Common myeloid progenitor, CD34-positive (primary cell): ENCODE data around the gene LOC101059915.
A peak's percentile ranks its signal among the peaks of the same experiment; 100 is the strongest.
"Not testable (repeated sequence)": the region's sequence is repeated elsewhere in the genome, so short reads cannot be mapped to it uniquely, and the experiment has no call there.

ENCODE experiments used
- CTCF ChIA-PET: fragments of 350-600 bp; sonication (Branson Sonifier 250); formaldehyde crosslinking; loops from one replicate; lab custom pipeline; 2021; ENCODE audit warnings: antibody characterized with exemption; lab: Charles Lee
- POLR2A ChIA-PET: fragments of 350-600 bp; sonication (Branson Sonifier 250); formaldehyde crosslinking; loops from one replicate; lab custom pipeline; 2021; ENCODE audit warnings: antibody characterized with exemption; lab: Charles Lee
- DNase-seq, 3 donors: peaks; one replicate each; pipeline versions ENCODE4 v3.0.0 to v3.0.0-alpha.2; 2013
- H3K27ac ChIP-seq, 2 experiments: 1 replicate in 1 of 2; 2 replicates in 1 of 2; pipeline ENCODE4 v1.7.0; 2013; ENCODE audit warnings: inconsistent platforms in 2 of 2, low read length in 2 of 2, mild to moderate bottlenecking in 2 of 2, low read depth in 1 of 2, moderate library complexity in 1 of 2; ENCODE audit not compliant: severe bottlenecking in 2 of 2, insufficient read depth in 1 of 2, poor library complexity in 1 of 2
- H3K27me3 ChIP-seq, 5 experiments: replicated peaks in 2 of 5; 1 replicate in 3 of 5; 2 replicates in 2 of 5; pipeline versions ENCODE4 v1.6.1 to v1.7.0; 2013; ENCODE audit warnings: low read length in 4 of 5, mild to moderate bottlenecking in 2 of 5, moderate library complexity in 2 of 5, inconsistent platforms in 1 of 5; ENCODE audit not compliant: insufficient read depth in 5 of 5, control insufficient read depth in 4 of 5
- H3K36me3 ChIP-seq, 4 experiments: 1 replicate in 2 of 4; 2 replicates in 2 of 4; pipeline versions ENCODE4 v1.6.1 to v1.7.0; 2013; ENCODE audit warnings: low read length in 3 of 4, control low read depth in 1 of 4, mild to moderate bottlenecking in 1 of 4; ENCODE audit not compliant: control insufficient read depth in 4 of 4, insufficient read depth in 4 of 4
- H3K4me1 ChIP-seq, 4 experiments: 1 replicate in 3 of 4; 2 replicates in 1 of 4; pipeline versions ENCODE4 v1.6.1 to v1.7.1; 2013; ENCODE audit warnings: low read length in 3 of 4, mild to moderate bottlenecking in 3 of 4, control low read depth in 1 of 4, inconsistent platforms in 1 of 4, moderate library complexity in 1 of 4; ENCODE audit not compliant: control insufficient read depth in 4 of 4, insufficient read depth in 4 of 4; ENCODE audit errors: control extremely low read depth in 1 of 4
- H3K4me3 ChIP-seq, 7 experiments: 1 replicate in 4 of 7; 2 replicates in 3 of 7; pipeline versions ENCODE4 v1.5.1 to v1.7.0; 2013; ENCODE audit warnings: mild to moderate bottlenecking in 7 of 7, low read length in 6 of 7, moderate library complexity in 6 of 7, inconsistent platforms in 2 of 7, low read depth in 2 of 7, control low read depth in 1 of 7; ENCODE audit not compliant: insufficient read depth in 4 of 7, control insufficient read depth in 1 of 7; ENCODE audit errors: extremely low read depth in 1 of 7
- H3K9me3 ChIP-seq, 5 experiments: 1 replicate in 4 of 5; 2 replicates in 1 of 5; pipeline versions ENCODE4 v1.6.1 to v1.7.1; 2013; ENCODE audit warnings: low read length in 4 of 5, mild to moderate bottlenecking in 2 of 5, inconsistent platforms in 1 of 5, low read depth in 1 of 5, moderate library complexity in 1 of 5; ENCODE audit not compliant: control insufficient read depth in 4 of 5, insufficient read depth in 2 of 5; ENCODE audit errors: control extremely low read depth in 1 of 5
- WGBS: methylation state at CpG from one replicate; pipeline ENCODE4 v1.1.5; 2013; ENCODE audit not compliant: insufficient coverage; 5-methylcytosine and 5-hydroxymethylcytosine counted together

The LOC101059915 gene

DNA sequence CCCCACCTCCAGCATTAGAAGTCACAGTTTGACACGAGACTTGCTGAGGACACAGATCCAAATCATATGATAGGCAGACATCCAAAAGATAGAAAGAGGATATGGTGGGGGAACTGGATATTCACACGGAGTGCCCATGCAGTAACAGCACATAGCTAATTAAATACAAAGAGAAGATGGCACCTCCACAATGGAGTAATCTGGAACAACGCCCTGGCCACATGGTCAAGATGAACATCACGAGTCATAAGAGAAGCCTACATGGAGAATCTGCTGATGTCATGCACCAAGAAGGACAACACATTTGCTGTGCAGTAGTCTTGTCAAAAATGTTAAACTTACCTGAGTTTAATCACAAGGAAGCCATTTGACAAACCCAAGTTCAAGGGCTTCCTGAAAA, 10.1 kb upstream of the LOC101059915 start:
- Histone ChIP-seq H3K27ac (no peak overlapping the region), H3K36me3 (no peaks in the 10 kb centered on the region), H3K27me3 (peaks cover 0 to 14% (median 5%) of the 10 kb centered on the region in 5 experiments), H3K4me3 (no peak overlapping the region), H3K4me1 (peaks cover 0 to 5% (median 0%) of the 10 kb centered on the region in 4 experiments), H3K9me3 (no peaks in the 10 kb centered on the region)
- POLR2A ChIA-PET = no interaction called here
- 66% methylated on average over 2 of the region's 4 CpGs for WGBS
- DNase-seq = no peak
- CTCF ChIA-PET = no interaction called here

DNA sequence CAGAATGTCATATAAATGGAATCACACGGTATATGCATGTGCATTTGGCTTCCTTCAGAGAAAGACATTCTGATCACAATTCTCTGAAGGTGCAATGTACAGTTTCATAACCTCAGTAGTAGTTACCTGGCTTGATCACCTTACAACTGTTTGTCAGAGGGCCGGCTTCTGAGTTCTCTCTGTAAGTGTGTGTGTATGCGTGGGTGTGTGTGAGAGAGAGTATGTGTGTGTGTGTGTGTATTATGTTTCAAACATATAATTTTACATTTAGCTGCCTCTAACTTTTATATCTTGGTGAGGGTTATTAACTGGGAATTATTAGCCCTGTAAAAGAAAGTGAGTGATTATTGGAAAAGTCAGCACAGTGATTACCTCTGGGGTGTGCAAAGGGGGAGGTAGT, 8.0 kb upstream of the LOC101059915 start:
- CTCF ChIA-PET = no interaction called here

DNA sequence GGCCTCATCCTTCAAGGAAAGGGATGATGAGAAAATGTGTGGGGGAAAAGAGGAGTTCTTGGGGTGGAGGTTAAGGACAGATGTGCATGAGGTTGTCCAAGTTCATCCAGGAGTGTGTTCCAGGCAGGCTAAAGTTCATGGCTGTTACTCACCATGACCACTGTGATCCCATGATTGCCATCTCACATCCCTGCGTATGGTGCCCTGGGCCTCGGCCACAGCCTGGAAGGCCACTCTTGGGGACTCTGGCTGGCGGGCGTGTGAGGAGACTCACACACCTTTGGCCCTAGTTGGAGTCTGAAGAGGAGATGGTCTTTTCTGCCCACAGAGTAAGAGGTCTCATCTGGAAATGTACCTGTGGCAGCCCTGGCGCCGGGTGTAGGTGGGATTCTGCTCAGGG, 7.4 kb upstream of the LOC101059915 start:
- 100% methylated on average over 3 of the region's 6 CpGs for WGBS
- Histone ChIP-seq H3K27me3 (peaks cover 0 to 14% (median 5%) of the 10 kb centered on the region in 5 experiments), H3K36me3 (no peaks in the 10 kb centered on the region), H3K9me3 (no peaks in the 10 kb centered on the region), H3K4me1 (peaks cover 0 to 12% (median 8%) of the 10 kb centered on the region in 4 experiments), H3K27ac (no peak overlapping the region), H3K4me3 (no peak overlapping the region)
- POLR2A ChIA-PET = no interaction called here
- no peak for DNase-seq
- CTCF ChIA-PET = no interaction called here

More for the DNA sequence above, 8.0 kb upstream of the LOC101059915 start:
- H3K36me3 ChIP-seq = no peaks in the 10 kb centered on the region
- WGBS = 47% methylated on average over 1 of the region's 3 CpGs
- peaks cover 0 to 12% (median 8%) of the 10 kb centered on the region in 4 experiments for H3K4me1 ChIP-seq
- no peak overlapping the region for H3K27ac ChIP-seq
- POLR2A ChIA-PET = no interaction called here
- peaks cover 0 to 14% (median 5%) of the 10 kb centered on the region in 5 experiments for H3K27me3 ChIP-seq
- no peaks in the 10 kb centered on the region for H3K9me3 ChIP-seq
- DNase-seq = no peak
- no peak overlapping the region for H3K4me3 ChIP-seq

DNA sequence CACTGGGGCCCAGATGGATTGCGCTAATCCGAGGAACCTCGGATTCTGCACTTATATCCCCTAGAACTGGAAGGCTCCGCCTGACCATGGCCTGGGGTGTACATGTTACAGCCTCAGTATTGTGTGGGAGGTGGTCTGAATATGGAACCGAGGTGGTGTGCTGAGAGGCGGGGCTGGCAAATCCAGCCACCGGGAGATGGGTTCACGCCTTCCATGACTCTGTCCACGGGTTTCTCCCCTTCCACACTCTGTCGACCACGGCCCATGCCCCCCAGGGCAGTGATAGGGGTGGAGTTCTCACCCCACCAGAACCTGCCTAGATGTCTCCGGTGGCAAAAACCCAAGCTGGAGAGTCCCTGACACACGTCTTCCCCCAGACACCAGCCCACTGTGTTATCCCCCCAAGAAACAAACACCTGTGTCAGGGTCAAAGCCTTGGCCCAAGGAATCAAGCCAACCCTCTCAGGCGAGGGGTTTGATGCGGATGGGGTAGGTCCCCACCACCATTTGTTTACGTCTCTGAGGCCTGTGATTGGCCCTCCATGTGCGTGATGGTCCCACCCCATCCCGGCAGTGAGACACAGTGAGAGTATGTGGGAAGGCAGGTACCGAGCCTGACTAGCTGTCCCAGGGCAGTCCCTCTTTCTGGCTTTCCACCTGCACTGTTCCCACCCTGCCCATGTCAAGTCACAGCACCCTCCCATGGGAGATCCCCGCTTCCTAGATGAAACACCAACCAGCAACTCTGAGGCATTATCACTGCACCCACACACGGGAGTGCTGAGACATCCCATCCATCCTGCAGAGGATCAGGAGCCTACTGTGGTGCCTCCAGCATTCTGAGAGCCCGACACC, 6.6 kb upstream of the LOC101059915 start:
- H3K4me1 ChIP-seq = peaks cover 0 to 12% (median 8%) of the 10 kb centered on the region in 4 experiments
- H3K27ac ChIP-seq = no peak overlapping the region
- no peak overlapping the region for H3K4me3 ChIP-seq
- DNase-seq = no peak
- ChIA-PET CTCF (no interaction called here), POLR2A (no interaction called here)
- H3K27me3 ChIP-seq = peaks cover 0 to 14% (median 5%) of the 10 kb centered on the region in 5 experiments
- no peaks in the 10 kb centered on the region for H3K9me3 ChIP-seq
- no peaks in the 10 kb centered on the region for H3K36me3 ChIP-seq
- 79% methylated on average over 12 of the region's 22 CpGs for WGBS

DNA sequence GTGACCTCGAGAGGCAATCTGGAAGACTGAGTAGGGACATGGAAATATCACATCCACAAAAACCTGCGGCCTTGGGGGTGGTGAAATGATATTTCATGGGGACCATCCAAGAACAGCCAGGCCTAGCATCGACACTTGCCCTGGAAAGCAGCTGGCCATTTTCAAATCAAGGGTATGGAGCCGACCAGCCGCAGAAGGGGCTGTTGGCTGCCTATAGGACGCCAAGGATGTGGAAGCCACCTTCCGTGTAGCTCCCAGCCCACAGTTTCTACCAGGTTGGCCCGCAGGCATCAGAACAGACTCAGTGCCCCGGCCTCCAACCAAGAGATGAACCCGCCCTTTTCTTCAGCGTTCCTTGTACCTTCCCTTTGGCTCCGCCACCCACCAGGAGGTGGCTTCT, 5.4 kb upstream of the LOC101059915 start:
- Histone ChIP-seq H3K27ac (no peak overlapping the region), H3K4me3 (no peak overlapping the region), H3K4me1 (peaks cover 0 to 12% (median 8%) of the 10 kb centered on the region in 4 experiments), H3K36me3 (no peaks in the 10 kb centered on the region), H3K27me3 (peaks cover 0 to 14% (median 5%) of the 10 kb centered on the region in 5 experiments), H3K9me3 (no peaks in the 10 kb centered on the region)
- ChIA-PET CTCF (no interaction called here), POLR2A (no interaction called here)
- DNase-seq = no peak
- WGBS = 79% methylated on average over 12 of the region's 12 CpGs

DNA sequence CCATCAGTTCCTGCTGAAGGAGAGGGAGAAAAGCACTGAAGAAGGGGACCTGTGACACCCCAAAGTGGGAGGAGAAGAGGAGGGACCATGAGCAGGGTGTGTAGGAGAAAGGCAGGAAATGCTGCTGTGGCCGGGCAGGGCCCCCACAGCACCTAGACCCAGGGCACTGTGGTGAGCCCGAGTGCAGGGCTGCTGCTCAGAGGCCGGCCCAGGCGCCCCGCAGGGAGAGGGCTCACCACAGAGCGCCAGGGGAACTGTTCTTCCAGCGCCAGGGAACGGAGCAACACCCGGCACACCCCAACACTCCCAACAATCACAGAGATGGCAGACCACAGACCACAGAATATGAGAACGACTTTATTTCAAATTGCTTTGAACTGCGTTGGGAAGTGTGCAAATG, 4.7 kb upstream of the LOC101059915 start:
- DNase-seq = peak in 2 of 3 donors; percentile 25 to 42
- POLR2A ChIA-PET, CTCF ChIA-PET, H3K9me3 ChIP-seq, H3K27ac ChIP-seq, H3K4me3 ChIP-seq, H3K36me3 ChIP-seq: not testable (repeated sequence)
- Histone ChIP-seq H3K27me3 (peaks cover 0 to 20% (median 5%) of the 10 kb centered on the region in 5 experiments), H3K4me1 (peaks cover 0 to 12% (median 8%) of the 10 kb centered on the region in 4 experiments)
- 34% methylated on average over 5 of the region's 11 CpGs for WGBS

DNA sequence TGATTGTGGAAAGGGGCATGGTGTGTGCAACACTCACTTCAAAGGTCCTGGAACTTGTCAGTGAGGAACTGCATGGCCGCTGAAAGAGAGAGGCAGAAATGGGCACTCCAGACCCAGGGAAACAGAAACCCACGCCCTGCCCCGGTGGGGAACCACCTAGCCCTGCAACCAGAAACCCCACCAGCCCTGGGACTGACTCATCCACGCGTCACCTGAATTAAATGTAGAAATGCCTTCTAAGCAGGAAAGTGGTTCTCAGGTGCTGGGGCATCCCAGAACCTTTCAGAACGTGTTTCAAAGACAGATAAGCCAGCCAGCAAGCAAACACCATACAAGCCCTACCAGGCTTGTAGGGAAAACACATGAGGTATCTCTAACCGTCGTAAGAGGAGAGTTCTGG, 4.1 kb upstream of the LOC101059915 start:
- WGBS = 81% methylated on average over 3 of the region's 8 CpGs
- CTCF ChIA-PET, H3K36me3 ChIP-seq, POLR2A ChIA-PET, H3K4me3 ChIP-seq, H3K27ac ChIP-seq, H3K9me3 ChIP-seq: not testable (repeated sequence)
- DNase-seq = peak in 2 of 3 donors; percentile 41 to 47
- Histone ChIP-seq H3K4me1 (peaks cover 0 to 12% (median 8%) of the 10 kb centered on the region in 4 experiments), H3K27me3 (peaks cover 0 to 26% (median 5%) of the 10 kb centered on the region in 5 experiments)
